ENCODE data around the gene PCDHA10.
"Not testable (repeated sequence)": the region's sequence is repeated elsewhere in the genome, so short reads cannot be mapped to it uniquely, and the experiment has no call there.

Gene PCDHA10

GRCh38 chr5:140855772-140856674 is at the start of gene PCDHA10:
Gene PCDHA10, plus strand, starts transcription at chr5:140855897. Its CDS starts 152 bp downstream, at chr5:140856049.
- no peak for DNase-seq (ENCODE audit: low read depth in 2 of 2)

- no peak for DNase-seq (ENCODE audit: low read depth in 2 of 2)
These were observed 48.6 kb upstream of the PCDHA10 start, which contains the start of gene PCDHA4 for GRCh38 chr5:140806834-140807775. Gene PCDHA4, plus strand, starts transcription at chr5:140807068.

- not testable (repeated sequence) for DNase-seq (ENCODE audit: low read depth in 2 of 2)
These were observed 47.3 kb upstream of the PCDHA10 start for GRCh38 chr5:140808241-140808888.

- DNase-seq (ENCODE audit: low read depth in 2 of 2), result no peak
These were observed 46.8 kb upstream of the PCDHA10 start for GRCh38 chr5:140808889-140809291.

GRCh38 chr5:140821375-140822280 is 34.1 kb upstream of the PCDHA10 start, which contains the start of gene PCDHA5:
Gene PCDHA5, plus strand, starts transcription at chr5:140821613.
- DNase-seq (ENCODE audit: low read depth in 2 of 2), result peak; percentile 23 to 24

- no peak for DNase-seq (ENCODE audit: low read depth in 2 of 2)
These were observed 33.4 kb upstream of the PCDHA10 start for GRCh38 chr5:140822281-140822629.

- not testable (repeated sequence) for DNase-seq (ENCODE audit: low read depth in 2 of 2)
These were observed 32.7 kb upstream of the PCDHA10 start for GRCh38 chr5:140822969-140823368.

GRCh38 chr5:140823475-140823874 is 32.2 kb upstream of the PCDHA10 start:
- no peak for DNase-seq (ENCODE audit: low read depth in 2 of 2)

GRCh38 chr5:140827704-140828361 is 27.9 kb upstream of the PCDHA10 start, which contains the start of gene PCDHA6:
Gene PCDHA6, plus strand, starts transcription at chr5:140827960. Its CDS starts 132 bp downstream, at chr5:140828092.
- no peak for DNase-seq (ENCODE audit: low read depth in 2 of 2)

- DNase-seq (ENCODE audit: low read depth in 2 of 2), result no peak
These were observed 27.3 kb upstream of the PCDHA10 start for GRCh38 chr5:140828362-140828737.

GRCh38 chr5:140829511-140830501 is 25.9 kb upstream of the PCDHA10 start:
- not testable (repeated sequence) for DNase-seq (ENCODE audit: low read depth in 2 of 2)

GRCh38 chr5:140833993-140834392 is 21.7 kb upstream of the PCDHA10 start, which contains the start of gene PCDHA7:
Gene PCDHA7, plus strand, starts transcription at chr5:140834269. Its CDS starts 115 bp downstream, at chr5:140834384.
- DNase-seq (ENCODE audit: low read depth in 2 of 2), result no peak

GRCh38 chr5:140834439-140835008 is 21.2 kb upstream of the PCDHA10 start:
- not testable (repeated sequence) for DNase-seq (ENCODE audit: low read depth in 2 of 2)

GRCh38 chr5:140835622-140836510 is 19.8 kb upstream of the PCDHA10 start:
- no peak for DNase-seq (ENCODE audit: low read depth in 2 of 2)

GRCh38 chr5:140840978-140841962 is 14.4 kb upstream of the PCDHA10 start, which contains the start of gene PCDHA8:
Gene PCDHA8, plus strand, starts transcription at chr5:140841187. Its CDS starts 135 bp downstream, at chr5:140841322.
- peak in 1 of 2 donors; percentile 9 for DNase-seq (ENCODE audit: low read depth in 2 of 2)
